Ureter (tissue), 1 donor: ENCODE results near the gene NDUFA3. TPM values are rescaled to one million over a fixed set of nuclear protein-coding genes. Genes with fewer than 3 reads are reported as not detected.

Experiments
- DNase-seq: peaks from one replicate; pipeline ENCODE4 v3.0.0-alpha.2; 2020; ENCODE audit warnings: low spot score
- total RNA-seq: library from RNA; stranded (reverse); gene quantifications from one replicate; pipeline ENCODE4 v1.2.4, GENCODE V29; 2023
- donor health status: DM: yes; HTN: yes; CAD: no.

NDUFA3 gene
- total RNA-seq, 1 donor from 2014 or later: 126 TPM

DNA sequence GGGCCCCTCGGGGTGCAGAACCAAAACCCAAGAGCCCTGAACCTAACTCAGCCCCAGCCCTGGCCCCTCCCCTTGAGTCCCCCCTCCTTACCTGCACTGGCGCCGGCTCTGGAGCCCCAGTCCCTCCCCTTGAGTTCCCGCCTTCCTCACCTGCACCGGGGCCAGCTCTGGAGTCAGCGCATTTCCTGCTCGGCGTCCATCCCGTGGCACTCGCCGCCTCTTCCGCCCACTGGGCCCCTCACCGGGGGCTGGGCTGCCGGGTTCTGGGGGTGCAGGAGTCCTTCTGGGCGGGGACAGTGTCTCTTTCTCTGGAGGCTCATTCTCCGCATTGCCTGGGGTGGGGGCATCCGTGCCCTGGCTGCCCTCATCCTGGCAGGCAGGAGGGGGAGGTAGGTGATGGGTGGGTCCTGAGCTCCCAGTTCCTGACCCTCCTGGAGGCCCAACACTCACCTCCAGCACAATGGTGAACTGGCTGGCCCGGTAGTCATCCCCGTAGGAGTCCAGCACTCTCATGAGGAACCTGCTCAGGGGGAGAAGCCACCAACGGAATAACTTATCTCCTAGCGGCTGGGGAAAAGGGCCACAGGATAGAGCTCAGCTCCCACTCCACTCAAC lies 5.3 kb downstream of the NDUFA3 start:
- no peak for DNase-seq

DNA sequence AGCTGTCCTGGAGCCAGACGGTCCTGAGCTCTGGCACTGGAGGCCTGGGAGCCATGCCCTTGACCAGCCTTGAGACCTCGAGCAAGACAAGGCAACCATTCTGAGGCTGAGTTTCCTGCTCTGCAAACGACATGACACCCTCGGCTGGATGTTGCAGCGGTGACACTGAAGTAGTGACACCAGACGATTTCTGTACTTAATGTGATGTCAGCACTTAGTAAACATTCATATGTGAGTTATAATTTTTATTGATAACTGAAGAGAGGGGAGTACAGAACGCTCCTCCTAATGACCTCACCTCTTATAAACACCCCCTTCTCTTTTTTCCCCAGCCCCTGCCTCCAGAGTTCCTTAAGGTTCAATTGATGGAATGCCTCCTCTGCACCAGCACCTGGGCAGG lies 5.8 kb downstream of the NDUFA3 start:
- DNase-seq: no peak

DNA sequence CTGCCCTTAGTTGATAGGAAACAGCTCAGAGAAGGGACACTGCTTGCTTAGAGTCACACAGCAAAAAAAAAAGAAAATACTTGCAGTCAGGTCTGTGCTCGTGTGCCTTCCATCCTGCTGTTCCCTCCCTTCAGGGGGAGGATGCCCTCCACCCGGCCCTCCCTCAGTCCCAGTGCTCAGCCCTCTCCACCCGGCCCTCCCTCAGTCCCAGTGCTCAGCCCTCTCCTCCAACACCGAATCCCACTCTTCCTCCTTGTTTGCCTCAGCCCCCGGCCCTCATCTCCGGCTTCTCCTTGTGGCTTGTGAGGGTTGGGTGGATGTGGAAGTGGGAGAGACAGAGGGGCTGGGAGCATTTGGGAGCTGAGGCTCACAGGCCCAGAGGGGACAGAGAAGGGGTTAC lies 7.0 kb downstream of the NDUFA3 start:
- no peak for DNase-seq

DNA sequence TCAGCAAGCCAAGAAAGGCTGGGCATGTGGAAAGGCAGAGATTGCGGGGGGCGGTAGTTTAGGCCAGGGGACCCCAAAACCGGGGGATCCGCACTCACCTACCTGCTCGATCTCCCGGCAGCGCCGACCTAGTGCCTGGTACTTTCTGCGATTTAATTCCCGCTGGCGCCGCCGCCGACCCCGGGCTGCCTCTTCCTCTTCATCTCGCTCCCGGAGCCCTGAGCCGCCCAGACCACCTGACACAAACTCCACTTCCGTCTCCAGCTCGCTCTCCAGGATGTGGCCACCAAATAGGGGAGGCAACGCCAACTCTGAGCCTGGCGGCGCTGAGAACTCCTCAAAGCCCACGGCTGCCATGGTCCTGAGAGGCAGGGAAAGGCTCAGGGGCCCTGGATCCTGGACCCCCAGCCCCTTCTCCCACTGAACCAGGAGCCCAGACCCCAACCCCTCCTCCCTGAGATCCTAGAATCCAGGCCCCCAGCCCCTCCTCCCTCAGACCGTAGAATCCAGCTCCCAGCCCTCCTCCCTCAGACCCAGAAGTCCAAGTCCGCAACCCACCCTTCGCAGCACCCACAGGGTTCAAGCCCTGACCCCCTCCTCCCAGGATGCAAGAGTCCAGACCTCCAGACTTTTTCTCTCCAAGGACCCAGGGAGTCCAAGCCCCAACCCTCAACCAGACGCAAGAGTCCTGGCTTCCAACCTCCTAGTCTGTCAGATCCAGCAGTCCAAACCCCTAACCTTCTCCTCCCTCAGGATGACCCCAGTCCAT lies 11.9 kb downstream of the NDUFA3 start:
- peak; percentile 70 for DNase-seq

DNA sequence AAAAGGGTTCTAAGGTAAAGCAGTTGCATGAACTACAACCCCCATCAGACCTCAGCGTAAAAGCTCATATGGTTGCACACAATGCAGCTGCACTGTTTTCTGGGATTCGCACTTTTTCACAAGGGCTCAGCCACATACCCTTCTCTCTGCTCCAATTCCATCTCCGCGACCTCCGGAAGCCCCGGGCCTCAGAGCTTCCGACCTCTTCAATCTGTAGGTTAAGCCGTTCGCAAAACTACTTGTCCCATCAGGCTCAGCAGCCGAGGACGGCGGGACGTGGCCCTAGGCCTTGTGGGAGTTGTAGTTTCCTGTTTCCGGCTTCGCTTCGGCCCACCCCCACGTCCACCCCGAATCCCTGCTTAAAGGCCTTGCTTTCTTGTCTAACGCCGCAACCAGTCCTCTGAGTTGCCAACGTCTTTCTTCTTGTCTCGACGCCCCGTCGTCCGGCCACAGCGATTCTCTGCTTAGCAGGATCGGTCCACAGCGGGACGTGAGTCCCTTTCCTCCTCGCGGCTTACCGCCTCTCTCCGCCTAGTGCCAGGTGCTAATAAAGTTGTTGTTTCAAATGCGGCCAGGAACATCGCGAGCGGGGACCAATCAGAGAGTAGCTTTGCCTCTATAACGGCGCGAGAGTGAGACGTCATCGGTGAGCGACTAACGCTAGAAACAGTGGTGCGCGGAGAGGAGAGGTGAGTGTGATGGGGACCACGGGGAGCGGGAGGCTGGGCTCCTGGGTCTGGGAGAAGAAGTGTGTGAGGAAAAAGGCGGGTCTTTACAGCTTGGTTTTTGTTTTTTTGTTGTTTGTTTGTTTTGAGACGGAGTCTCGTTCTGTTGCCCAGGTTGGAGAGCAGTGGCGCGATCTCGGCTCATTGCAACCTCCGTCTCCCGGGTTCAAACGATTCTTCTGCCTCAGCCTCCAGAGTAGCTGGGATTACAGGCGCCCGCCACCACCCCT lies 12.7 kb downstream of the NDUFA3 start, which contains the start of the genes PRPF31 and TFPT:
Gene PRPF31, plus strand, starts transcription at position 646 of the 955 bp plus-strand sequence. CDS start 2,525 bp downstream, outside the sequence.
Gene TFPT, minus strand, starts transcription at position 549 of the 955 bp plus-strand sequence. Its CDS starts 388 bp downstream, at position 161.
- DNase-seq: peak; percentile 97

DNA sequence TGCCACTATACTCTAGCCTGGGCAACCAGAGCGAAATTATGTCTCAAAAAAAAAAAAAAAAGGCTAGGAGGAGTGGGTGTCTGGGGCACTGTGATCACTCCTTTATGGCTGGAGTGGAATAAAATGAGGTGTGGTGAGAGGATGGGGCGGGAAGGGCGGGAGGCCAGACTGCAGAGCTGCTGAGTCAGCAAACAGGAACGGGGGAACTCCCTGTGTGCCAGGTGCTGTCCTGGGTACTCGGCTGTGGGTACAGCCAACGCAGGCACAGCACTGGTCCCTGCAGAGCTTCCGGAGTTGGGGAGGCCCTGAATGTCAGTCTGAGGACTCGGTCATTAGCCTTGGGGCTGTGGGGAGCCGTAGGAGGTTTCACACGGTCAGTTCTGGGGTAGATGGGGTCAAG lies 18.6 kb downstream of the NDUFA3 start:
- DNase-seq: no peak

DNA sequence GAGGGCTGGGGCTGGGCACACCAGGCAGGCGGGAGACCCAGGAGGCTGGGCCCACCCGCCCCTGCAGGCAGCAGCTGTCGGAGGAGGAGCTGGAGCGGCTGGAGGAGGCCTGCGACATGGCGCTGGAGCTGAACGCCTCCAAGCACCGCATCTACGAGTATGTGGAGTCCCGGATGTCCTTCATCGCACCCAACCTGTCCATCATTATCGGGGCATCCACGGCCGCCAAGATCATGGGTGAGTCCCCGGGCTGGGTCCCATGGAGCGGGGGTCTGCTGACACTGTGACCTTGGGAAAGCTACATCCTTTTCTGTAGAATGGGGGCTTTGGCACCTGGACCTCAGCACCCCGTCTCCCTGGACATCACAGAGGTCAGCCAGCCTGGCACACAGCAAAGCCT lies 21.0 kb downstream of the NDUFA3 start:
- no peak for DNase-seq

DNA sequence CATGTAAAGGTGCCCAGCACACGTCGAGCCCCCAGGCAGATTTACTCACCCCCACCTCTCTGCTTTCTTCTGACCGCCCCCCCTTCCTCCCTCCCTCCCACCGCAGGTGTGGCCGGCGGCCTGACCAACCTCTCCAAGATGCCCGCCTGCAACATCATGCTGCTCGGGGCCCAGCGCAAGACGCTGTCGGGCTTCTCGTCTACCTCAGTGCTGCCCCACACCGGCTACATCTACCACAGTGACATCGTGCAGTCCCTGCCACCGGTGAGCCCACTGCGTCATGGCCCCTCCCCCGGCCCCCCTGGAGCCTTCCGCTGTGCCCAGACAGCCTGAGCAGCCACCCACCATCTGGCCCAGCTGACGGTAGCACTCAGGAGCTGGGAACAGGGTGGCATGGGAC lies 21.7 kb downstream of the NDUFA3 start:
- DNase-seq: no peak

DNA sequence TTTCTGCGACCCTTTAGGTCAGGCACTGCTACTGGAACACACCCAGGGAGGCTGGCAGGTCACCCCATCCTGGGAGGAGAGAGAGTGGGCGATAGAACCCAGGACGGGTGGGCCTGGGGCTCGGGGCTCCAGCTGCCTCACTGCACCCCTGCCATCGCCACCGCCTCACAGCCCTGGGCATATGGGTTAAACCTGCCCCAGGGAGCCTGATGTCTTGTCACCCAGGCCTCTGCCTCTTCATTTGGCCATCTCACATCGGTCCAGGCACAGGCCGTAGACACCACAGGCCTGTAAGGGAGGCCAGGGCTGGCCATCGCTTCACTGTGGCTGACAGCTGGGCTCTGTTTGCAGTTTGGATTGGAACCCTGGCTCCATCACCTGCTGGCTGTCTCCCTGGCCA lies 23.1 kb downstream of the NDUFA3 start:
- DNase-seq: no peak

DNA sequence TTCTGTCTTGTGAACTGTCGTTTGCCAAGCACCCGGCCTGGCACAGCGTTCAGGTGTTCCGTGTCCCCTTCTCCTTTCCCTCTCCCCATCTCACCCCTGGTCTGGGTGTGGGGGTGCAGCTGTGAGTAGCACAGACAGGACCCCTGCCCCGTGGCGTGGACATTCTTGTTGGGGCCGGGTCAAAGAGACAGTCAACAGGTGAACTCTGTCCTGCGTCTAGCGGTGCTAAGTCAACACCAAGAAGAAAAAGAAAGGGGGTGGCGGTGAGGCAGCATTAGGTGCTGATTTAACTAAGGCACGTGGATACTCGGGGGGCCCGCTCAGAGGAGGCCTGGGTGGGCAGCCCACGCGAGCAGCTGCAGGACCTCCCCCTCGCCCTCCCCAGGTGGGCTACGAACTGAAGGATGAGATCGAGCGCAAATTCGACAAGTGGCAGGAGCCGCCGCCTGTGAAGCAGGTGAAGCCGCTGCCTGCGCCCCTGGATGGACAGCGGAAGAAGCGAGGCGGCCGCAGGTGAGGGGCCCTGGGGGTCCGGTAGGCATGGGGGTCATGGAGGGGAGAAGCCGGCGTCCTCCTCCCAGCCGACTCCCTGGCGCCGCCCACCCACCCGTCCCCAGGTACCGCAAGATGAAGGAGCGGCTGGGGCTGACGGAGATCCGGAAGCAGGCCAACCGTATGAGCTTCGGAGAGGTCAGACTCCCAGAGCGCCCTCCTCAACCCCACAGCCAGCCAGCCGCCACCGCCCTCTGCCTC lies 25.2 kb downstream of the NDUFA3 start:
- DNase-seq: no peak

DNA sequence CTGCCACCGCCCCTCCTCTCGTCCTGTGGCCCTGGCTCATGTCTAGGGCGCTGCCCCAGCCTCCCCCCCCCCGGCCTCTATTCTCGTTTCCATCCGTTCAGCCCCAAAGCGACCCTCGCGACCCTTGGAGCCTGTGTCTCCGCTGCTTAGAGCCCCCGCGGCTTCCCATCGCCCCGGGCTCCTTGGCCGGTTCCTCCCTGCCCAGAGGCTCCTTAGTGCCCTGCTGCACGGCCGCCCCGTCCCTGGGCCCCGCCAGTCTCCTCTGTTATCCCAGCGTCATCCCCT lies 25.7 kb downstream of the NDUFA3 start:
- no peak for DNase-seq

DNA sequence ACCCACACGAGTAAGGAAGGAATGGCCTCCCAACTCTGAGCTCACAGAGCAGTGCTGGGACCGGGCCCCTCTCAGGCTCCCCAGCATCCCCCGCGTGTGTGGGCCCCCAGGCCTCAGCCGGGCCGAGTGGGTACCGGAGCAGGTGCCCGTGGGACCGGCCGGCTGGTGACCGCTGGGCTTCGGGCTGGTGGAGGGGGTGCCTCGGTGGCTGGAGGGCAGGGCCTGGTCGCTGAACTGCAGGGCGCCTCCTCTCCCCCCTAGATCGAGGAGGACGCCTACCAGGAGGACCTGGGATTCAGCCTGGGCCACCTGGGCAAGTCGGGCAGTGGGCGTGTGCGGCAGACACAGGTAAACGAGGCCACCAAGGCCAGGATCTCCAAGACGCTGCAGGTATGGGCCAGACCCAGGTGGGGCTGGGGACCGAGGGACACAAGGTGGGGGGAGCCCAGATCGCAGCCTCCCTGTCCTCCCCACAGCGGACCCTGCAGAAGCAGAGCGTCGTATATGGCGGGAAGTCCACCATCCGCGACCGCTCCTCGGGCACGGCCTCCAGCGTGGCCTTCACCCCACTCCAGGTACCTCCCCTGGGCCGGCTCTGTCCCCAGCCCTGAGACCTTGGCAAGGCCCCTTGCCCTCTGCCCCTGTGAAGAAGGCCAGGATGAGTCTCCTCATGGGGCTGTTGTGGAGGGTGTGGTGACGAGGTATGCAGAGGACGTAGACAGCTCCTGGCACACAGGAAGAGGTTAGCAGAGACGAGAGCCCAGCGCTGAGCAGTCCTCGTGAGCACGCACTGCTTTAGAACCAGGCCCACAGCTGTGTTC lies 26.4 kb downstream of the NDUFA3 start:
- DNase-seq: no peak

DNA sequence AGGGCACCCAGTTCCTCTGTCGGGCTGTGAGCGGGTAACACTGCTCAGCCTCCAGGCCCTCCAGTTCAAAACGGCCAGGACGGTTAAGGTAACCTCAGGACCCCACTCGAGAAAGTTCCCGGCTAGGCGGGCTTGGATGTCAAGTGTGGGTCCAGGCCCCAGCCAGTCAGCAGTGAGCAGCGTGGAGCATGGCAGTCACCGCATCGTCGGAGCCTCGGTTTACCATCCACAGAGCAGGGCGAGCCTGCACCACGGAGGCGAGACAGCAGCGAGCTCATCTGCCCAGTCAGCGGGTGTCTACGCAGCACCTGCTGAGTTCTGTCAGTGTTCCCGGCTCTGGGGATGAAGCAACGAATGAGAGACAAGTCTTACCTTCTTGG lies 27.0 kb downstream of the NDUFA3 start:
- DNase-seq: no peak

DNA sequence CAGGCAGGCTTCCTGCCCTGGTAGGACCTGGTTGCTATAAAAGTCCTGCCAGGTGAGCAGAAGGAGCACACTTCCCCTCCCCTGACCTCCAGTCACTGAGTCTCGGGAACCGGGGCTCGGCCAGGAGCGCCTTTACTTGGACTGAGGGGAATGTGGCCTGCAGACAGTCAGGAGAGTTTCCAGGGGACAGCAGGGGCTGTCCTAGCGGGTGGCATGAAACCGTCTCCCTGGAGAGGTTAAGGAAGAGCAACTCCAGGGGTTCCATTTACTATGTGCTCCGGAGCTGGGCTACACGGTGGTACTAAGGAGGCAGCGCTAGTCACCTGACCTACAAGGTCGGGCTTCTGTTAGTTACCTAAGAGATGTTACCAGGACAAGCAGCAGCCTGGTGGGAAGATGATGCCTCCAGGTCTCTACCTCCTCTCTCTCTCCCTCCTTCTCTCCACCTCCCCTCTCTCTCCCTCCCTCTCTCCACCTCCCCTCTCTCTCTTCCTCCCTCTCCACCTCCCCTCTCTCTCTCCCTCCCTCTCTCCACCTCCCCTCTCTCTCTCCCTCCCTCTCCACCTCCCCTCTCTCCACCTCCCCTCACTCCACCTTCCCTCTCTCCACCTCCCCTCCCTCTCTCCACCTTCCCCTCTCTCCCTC lies 30.8 kb downstream of the NDUFA3 start:
- DNase-seq: peak; percentile 89

DNA sequence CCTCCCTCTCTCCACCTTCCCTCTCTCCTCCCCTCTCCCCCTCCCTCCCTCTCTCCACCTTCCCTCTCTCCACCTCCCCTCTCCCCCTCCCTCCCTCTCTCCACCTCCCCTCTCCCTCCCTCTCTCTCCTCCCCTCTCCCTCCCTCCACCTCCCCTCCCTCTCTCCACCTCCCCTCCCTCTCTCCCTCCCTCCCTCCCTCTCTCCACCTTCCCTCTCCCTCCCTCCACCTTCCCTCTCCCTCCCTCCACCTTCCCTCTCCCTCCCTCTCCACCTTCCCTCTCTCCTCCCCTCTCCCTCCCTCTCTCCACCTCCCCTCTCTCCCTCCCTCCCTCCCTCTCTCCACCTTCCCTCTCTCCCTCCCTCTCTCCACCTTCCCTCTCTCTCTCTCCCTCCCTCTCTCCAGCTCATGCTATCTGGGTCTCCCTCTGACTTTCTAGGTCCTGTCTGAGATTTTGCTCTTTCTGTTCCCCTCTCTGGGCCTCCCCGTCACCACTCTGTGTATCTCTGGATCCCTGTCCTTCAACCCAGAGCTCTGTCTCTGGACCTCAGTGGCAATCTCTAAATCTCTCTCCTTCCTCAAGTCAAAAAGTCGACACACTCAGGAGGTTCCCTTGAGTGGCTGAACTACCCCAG lies 31.4 kb downstream of the NDUFA3 start:
- DNase-seq: no peak

DNA sequence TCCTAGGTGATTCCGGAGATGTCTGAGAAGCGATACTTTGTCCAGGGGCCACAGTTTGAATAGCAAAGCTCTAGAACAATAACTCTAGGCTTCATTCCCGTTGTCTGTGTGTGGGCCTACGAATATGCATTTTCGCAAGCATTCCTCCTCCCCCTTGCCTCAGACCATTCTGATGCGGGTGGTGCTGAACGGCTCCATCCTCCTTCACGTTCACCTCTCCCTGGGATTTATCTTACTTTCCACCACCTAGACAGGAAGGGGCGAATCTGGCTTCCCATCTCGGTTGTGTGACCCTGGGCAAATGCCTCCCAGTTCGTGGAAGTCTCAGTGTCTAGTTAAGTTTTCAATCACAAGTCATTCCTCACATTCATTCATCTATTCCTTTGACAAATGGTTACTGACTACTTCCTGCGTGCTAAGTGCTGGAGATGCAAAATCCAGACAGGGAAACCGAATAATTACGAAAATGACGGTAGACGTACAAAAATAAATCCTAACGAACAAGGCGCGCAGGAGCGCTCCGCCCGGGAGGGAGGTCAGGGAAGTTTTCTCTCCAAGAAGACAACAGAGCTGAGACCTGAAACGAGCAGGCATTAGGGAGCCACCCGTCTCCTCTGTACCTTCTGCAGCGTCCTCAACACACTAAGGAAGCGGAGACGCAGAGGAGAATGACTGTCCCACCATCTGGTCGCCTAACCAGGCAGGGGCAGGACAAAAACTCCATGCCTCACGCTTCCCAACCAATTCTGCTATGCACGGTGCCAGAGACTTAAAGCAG lies 33.6 kb downstream of the NDUFA3 start:
- no peak for DNase-seq

DNA sequence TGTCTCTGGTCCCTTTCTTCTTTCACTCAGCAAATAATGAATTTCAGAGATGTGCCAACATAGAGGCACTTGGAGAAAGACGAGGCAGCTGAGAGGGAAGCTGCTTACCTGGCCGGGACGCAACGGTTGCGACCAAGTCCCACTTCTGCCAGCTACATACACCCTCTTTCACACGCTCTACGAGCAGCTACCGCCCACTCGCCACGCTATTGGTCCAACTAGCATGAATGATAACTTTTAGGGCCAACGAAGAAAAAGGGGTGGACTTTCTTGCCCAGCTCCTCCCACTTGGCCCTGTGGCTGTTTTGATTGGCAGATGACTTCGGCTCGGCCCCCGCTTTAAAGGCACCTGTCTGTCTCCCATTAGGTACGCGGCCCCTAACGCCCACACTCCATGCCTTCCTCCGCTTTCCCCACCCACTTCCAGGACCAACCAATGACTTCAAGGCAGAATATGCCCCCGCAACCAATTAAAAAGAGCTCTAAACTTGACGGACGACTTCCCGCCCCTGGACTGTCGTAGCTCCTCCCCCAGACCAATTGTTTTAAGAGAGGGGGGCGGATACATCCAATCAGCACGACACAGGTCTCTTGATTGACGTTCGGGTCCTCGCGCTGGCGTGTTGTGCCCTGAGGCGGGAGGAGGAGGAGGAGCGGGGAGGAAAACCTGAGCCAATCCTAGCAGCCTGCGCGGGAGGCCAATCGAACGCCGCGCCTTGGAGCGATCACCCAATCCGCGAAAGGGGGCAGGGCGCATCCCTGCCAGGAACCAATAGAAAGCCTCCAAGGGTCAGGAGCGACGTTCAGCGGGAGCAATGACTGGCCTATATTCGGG lies 34.4 kb downstream of the NDUFA3 start:
- DNase-seq: peak; percentile 100
